KG1 (cell line): ENCODE data around the gene BCL11B.

Source experiments
- DNase-seq: peaks from one replicate; lab custom pipeline; 2025; lab: John Stamatoyannopoulos, UW

The BCL11B gene

GRCh38 chr14:99119554-99120525, 152.2 kb downstream of the BCL11B start:
- DNase-seq: no peak
